Nephron progenitor cell (in vitro differentiated cells): Measurements from ENCODE around the gene SRSF3.

ENCODE experiments used
- DNase-seq: peaks from one replicate; pipeline ENCODE4 v3.0.0; 2021
- H3K27ac Mint-ChIP-seq: 2 replicates; pipeline ENCODE4 v1.8.0; 2021; ENCODE audit warnings: mild to moderate bottlenecking, moderate library complexity, mixed read lengths
- H3K27me3 Mint-ChIP-seq: 2 replicates; pipeline ENCODE4 v1.8.0; 2021; ENCODE audit warnings: mild to moderate bottlenecking, low read depth, mixed read lengths; ENCODE audit not compliant: poor library complexity
- H3K36me3 Mint-ChIP-seq: 2 replicates; pipeline ENCODE4 v1.8.0; 2021; ENCODE audit warnings: low read depth, mixed read lengths
- H3K4me1 Mint-ChIP-seq: 2 replicates; pipeline ENCODE4 v1.8.0; 2021; ENCODE audit warnings: mixed read lengths
- H3K4me3 Mint-ChIP-seq: 2 replicates; pipeline ENCODE4 v1.8.0; 2021; ENCODE audit warnings: mild to moderate bottlenecking, moderate library complexity, mixed read lengths
- H3K9me3 Mint-ChIP-seq: 2 replicates; pipeline ENCODE4 v1.8.0; 2021; ENCODE audit warnings: mild to moderate bottlenecking, moderate library complexity, mixed read lengths
- CTCF ChIP-seq: fragments of 200-600 bp; sonication (generic); IDR thresholded peaks from 2 replicates; pipeline ENCODE4 v1.5.0; 2021; ENCODE audit warnings: antibody characterized with exemption

Gene SRSF3

GRCh38 chr6:36594029-36594815 lies at the start of gene SRSF3:
SRSF3 (plus strand) TSS chr6:36594362; CDS start chr6:36596763, 2,401 bp downstream.
- Mint-ChIP-seq H3K4me1 (peaks cover 39% of the 10 kb centered on the region), H3K4me3 (peak within 1 kb of the TSS; percentile 99), H3K27me3 (peaks cover 9% of the 10 kb centered on the region), H3K27ac (peak within 1 kb of the TSS; percentile 100), H3K36me3 (peaks cover 52% of the 10 kb centered on the region), H3K9me3 (peaks cover 5% of the 10 kb centered on the region)
- peak; percentile 93 for DNase-seq
- no peak for TF ChIP-seq CTCF

- H3K27ac Mint-ChIP-seq = peak overlapping the region; percentile 86
- peak overlapping the region; percentile 97 for H3K4me3 Mint-ChIP-seq
- H3K27me3 Mint-ChIP-seq = peaks cover 3% of the 10 kb centered on the region
- no peak for TF ChIP-seq CTCF
- H3K36me3 Mint-ChIP-seq = peaks cover 23% of the 10 kb centered on the region
- peaks cover 35% of the 10 kb centered on the region for H3K4me1 Mint-ChIP-seq
- DNase-seq = no peak
- no peaks in the 10 kb centered on the region for H3K9me3 Mint-ChIP-seq
These were observed 48.3 kb upstream of the SRSF3 start for GRCh38 chr6:36545767-36546307.

- Mint-ChIP-seq H3K27me3 (peaks cover 4% of the 10 kb centered on the region), H3K36me3 (peaks cover 17% of the 10 kb centered on the region), H3K27ac (peak overlapping the region; percentile 86), H3K4me3 (peak overlapping the region; percentile 97), H3K4me1 (peaks cover 36% of the 10 kb centered on the region), H3K9me3 (no peaks in the 10 kb centered on the region)
- no peak for DNase-seq
- TF ChIP-seq CTCF = no peak
These were observed 47.7 kb upstream of the SRSF3 start for GRCh38 chr6:36546308-36546919.

GRCh38 chr6:36546920-36547645 lies 47.1 kb upstream of the SRSF3 start, which contains the start of gene STK38:
STK38 (minus strand) TSS chr6:36547479; CDS start chr6:36540202, 7,277 bp downstream.
- no peak for TF ChIP-seq CTCF
- peak; percentile 96 for DNase-seq
- H3K4me3 Mint-ChIP-seq = peak within 1 kb of the TSS; percentile 97
- peaks cover 36% of the 10 kb centered on the region for H3K4me1 Mint-ChIP-seq
- H3K27me3 Mint-ChIP-seq = peaks cover 9% of the 10 kb centered on the region
- no peaks in the 10 kb centered on the region for H3K9me3 Mint-ChIP-seq
- H3K27ac Mint-ChIP-seq = peak within 1 kb of the TSS; percentile 86
- H3K36me3 Mint-ChIP-seq = peaks cover 10% of the 10 kb centered on the region

GRCh38 chr6:36547646-36548400 lies 46.3 kb upstream of the SRSF3 start:
- peak overlapping the region; percentile 97 for H3K4me3 Mint-ChIP-seq
- DNase-seq = no peak
- peaks cover 7% of the 10 kb centered on the region for H3K36me3 Mint-ChIP-seq
- no peak overlapping the region for H3K27ac Mint-ChIP-seq
- no peak for TF ChIP-seq CTCF
- peaks cover 36% of the 10 kb centered on the region for H3K4me1 Mint-ChIP-seq
- peaks cover 13% of the 10 kb centered on the region for H3K27me3 Mint-ChIP-seq
- no peaks in the 10 kb centered on the region for H3K9me3 Mint-ChIP-seq
